Dedifferentiated amniotic fluid mesenchymal stem cell (primary cell): Measurements from ENCODE around the gene OR13C8.
"Not testable (repeated sequence)": the region's sequence is repeated elsewhere in the genome, so short reads cannot be mapped to it uniquely, and the experiment has no call there.

Experiments
- DNase-seq: peaks from one replicate; pipeline ENCODE4 v3.0.0-alpha.2; 2016; ENCODE audit errors: extremely low spot score

Gene OR13C8, protein sequence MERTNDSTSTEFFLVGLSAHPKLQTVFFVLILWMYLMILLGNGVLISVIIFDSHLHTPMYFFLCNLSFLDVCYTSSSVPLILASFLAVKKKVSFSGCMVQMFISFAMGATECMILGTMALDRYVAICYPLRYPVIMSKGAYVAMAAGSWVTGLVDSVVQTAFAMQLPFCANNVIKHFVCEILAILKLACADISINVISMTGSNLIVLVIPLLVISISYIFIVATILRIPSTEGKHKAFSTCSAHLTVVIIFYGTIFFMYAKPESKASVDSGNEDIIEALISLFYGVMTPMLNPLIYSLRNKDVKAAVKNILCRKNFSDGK

DNA sequence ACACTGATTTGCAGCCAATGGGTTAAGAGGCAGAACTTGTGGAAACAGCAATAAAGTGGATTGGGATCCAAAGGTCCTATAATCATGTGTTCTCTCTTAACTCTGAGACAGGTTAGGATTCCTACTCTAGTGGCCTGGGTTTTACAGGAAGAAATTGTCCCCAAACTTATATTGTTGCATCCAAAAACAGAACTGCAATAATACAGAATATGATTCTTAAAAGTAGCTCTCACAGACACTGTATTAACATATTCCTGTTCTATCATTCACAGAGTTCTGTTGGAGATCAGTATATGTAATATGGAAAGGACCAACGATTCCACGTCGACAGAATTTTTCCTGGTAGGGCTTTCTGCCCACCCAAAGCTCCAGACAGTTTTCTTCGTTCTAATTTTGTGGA lies at the start of gene OR13C8:
TSS of gene OR13C8 (plus strand) at position 301 of the 400 bp plus-strand sequence. CDS start at position 301, 0 bp downstream.
- DNase-seq = no peak

DNA sequence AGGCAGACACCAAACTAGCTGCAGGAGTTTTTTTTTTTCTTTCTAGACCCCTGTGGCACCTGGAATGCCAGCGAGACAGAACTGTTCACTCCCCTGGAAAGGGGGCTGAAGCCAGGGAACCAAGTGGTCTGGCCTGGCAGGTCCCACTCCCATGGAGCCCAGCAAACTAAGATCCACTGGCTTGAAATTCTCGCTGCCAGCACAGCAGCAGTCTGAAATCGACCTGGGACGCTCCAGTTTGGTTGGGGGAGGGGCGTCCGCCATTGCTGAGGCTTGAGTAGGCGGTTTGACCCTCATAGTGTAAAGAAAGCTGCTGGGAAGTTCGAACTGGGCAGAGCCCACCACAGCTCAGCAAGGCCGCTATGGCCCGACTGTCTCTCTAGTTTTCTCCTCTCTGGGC lies 48.7 kb upstream of the OR13C8 start:
- not testable (repeated sequence) for DNase-seq

DNA sequence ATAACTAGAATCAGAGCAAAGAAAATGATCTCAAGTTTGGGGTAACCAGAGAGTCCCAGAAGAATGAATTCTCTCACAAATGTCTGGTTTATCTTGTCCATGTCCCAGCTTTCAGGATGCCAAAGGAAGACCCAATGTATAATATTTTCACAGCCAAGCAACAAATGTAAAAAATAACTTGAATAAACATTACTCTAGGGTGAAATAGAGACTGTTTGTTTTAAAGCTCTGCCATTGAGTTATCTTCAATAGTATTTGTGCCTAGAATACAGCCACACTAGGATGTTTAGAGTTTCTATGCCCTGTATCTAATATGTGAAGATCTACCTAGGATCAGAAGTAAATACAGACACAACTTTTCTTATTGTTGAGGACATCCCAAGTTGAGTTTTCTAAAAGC lies 41.9 kb upstream of the OR13C8 start, which contains the start of gene OR13C4:
TSS of gene OR13C4 (minus strand) at position 101 of the 400 bp plus-strand sequence. CDS start at position 101, 0 bp downstream.
- DNase-seq = no peak

DNA sequence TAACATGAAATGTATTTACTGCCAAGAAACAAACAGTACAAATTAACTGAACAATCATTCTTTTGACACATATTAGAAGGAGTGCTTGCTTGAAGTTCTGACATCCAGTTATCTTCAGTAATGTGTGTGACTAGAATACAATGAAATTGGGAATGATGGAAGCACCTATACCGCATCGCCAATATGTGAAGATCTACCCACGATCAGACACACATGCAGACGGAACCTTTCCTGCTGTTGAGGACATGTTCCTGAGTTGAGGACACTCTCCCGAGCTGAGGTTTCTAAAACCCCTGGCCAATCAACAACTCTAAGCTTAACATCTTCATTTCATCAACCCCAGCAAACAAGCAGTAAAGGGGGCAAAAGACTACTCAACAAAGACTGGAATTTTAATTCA lies 32.2 kb upstream of the OR13C8 start, which contains the start of gene OR13C3:
TSS of gene OR13C3 (minus strand) at position 101 of the 400 bp plus-strand sequence. CDS start 133 bp downstream, outside the sequence.
- DNase-seq = no peak

DNA sequence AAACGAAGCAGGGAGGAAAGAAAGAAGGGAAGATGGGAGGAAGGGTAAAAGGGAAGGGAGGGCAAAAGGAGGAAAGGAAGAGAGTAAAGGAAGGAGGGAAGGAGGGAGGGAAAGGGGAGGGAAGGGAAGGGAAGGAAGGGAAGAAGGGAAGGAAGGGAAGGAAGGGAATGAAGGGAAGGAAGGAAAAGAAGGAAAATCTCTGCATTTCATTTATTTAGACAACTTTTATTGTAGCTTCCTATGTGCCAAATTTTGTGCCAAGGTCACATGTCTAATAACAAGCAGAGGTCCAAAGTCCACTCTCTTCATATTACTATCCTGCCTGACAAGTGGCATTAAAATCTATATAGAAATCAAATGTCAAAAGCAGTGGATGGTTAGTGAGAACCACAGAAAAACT lies 29.7 kb upstream of the OR13C8 start:
- no peak for DNase-seq

DNA sequence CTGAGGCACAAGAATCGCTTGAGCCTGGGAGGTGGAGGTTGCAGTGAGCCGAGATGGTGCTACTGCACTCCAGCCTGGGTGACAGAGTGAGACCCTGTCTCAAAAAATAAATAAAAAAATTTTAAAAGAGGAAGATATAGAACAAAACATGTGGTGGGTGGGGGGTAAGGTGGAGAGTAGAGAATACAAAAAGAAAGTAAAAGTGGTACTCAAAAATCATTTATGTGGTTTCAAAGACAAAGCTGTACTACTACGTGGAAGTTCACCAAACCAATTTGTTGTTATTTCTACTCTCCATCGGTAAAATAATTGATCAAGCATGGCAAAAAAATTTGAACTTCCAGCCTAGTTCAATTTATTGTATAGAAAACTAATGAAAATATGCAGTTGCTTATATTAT lies 24.3 kb upstream of the OR13C8 start:
- DNase-seq = no peak

DNA sequence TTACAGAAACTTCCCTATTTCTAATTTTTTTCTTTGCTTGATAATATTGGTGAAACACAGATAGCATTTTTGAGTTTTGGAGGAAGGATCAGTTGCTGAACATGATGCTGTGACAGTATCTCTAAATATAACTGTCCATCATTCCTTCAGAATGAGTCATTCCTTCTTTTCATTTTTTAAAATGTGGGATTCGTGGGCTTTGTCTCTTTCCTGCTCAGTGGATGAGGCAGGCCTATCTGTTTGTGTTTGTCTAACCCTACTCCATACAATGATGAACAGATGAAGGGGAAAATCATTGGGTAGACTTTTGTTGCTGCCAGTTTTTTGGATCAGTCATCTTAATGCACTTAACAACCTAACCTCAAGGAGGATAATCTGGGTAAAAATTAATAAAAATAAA lies 15.7 kb upstream of the OR13C8 start:
- DNase-seq = no peak

DNA sequence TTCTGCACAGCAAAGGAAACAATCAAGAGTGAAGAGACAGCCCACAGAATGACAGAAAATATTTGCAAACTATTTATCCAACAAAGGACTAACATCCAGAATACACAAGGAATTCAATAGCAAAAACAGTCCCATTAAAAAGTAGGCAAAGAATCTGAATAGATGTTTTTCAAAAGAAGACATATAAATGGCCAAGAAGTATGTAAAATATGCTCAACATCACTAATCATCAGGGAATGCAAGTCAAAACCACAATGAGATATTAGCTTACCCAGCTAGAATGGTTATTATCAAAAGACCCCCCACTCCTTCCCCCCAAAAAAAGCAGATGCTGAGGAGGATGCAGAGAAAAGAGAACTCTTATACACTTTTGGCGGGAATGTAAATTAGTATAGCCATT lies 13.4 kb upstream of the OR13C8 start:
- DNase-seq = no peak

DNA sequence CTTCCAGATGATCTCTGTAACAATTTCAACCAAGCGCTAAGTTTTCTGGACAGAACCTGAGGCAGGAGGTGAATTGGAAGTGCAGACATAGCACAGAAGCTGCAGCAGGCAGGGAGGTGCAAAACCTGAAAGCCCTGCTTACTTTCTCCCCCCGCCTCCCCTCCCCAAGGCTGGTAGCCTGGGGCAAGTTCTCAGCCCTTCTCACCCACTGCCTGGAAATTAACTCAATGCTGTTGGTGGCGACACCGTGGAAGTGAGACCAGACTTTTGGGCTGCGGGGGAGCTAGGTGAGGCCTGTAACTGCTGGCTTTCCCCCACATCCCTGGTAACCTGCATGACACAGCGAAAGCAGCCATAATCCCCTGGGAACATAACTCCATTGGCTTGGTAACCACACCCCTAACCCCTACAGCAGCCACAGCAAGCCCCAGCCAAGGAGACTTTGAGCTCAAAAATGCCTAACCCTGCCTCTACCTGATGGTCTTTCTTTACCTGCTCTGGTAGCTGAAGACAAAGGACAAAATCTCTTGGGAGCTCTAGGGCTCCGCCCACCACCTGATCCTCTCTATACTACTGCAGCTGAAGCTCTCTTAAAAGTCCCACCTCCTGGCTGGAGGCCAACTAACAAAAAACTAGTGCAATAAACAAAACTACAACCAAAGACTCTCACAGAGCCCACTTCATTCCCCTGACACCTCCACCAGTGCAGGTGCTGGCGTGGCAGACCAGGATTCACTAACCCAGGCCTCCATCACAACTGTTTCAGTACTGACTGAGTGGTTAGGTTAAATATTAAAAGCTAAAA lies 11.9 kb upstream of the OR13C8 start:
- no peak for DNase-seq

DNA sequence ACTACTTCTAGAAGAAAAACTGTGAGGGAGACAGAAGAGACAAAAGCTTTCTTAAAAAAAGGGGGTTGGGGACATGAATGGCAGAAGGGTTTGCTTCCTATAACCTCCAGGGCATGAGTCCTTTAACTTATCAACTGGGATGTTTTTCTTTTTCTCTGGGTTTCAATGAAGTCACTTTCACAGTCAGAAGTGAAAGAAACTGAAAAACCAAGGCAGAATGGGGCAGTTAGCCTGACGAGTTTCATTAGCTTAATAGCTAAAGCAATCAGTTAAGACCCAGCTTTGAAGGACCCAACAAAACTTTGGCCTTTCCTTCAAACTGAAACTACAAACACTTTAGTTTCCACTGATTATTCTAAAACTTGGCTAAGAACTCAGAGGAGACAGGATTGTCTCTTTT lies 4.6 kb upstream of the OR13C8 start:
- DNase-seq = no peak

DNA sequence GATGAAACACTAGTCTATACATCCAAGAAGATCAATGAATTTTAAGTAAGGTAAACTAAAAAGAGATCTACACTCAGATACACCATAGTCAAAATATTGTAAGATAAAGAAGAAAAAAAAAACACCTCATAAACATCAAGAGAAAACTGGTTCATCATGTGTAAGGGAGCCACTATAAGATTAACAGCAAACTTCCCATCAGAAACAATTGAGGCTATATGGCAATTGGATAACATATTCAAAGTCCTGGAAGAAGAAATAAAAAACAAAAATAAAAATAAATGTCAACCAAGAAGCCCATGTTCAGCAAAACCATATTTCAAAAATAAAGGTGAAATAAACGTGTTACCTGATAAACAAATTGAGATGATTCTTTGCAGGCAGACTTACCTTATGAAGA lies 3.6 kb downstream of the OR13C8 start:
- no peak for DNase-seq

DNA sequence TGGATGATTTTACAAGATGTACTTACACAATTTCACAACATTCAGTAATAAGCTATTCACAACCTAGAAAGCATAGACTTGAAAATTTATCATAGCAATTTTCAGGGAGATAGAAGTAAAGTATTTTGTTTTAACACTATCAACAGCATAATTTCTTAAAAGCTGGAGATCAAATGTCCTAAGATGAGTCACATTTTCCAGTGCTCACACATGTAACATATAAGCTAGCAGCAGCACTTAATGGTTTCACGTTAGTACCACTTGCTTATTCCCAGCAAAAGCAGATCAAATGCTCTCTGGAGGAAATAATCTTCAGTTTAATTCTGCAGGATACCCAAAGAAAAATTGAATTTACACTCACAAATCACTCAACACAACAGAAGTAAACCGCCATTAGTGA lies 6.5 kb downstream of the OR13C8 start:
- no peak for DNase-seq

DNA sequence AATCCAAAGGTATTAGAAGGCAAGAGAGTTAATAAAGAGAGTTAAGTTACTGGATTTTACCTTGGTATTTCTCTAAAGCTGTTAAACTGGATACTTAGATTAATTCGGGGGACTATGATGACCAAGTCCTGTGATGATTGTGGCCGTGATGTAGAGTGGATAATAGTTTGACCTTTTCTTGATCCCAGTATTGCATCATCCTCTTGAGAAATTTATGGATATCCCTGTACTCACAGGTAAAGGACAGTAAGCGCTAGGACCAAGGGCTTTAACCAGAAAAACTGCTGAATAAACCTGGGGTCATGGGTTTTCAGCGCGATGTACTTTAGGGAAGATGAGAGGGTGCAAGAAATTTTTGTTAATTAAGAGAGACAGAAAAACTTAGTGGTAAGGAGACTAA lies 8.3 kb downstream of the OR13C8 start:
- no peak for DNase-seq

DNA sequence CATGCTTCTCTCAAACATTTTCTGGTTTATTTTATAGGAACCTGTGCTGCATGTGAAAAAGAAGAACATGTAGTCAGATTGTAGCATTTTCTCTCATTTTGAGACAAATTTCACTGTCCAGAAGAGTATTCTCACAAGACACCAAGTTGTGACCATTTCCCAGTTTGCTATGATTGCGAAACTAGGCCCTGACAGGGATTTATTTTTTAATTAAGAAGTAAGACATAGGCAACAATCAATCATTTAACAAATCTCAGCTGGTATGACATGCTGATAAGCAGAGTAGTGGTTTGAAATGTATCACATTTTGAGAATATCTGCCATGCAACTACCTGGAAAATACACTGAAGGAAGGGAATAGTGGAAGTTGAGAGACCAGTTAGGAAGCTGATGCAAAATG lies 11.6 kb downstream of the OR13C8 start:
- no peak for DNase-seq

DNA sequence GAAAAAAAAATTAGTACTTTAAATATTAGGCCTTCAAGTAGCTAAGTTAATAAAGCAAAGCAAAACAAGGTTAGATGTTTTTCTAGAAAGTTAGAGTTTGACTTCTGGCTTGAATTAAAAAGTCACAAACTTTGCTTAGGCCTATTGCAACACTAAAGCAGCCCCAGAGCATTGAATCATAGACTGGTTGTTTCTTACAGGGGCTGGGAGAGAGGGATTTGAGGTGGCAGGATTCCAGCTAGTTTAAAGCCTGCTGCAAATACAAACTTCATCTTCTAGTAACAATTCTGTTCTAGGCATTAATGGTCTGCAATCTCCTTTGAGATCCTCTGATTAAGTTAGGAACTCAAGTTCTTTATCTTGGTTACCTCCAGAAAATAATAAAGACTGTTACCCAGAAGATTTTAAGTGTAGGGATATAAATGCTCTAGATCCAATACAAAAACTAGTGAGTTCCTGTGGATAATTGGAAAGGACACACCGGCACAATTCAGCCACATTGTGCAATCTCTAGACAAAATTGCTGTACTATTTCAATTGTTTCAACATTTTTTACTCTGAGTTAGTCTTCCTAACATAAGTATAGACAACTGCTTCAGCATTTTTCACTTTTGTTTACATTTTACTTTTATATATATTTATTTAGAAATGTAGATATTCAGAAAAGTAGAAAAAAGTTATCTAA lies 17.7 kb downstream of the OR13C8 start:
- DNase-seq = peak; percentile 70

DNA sequence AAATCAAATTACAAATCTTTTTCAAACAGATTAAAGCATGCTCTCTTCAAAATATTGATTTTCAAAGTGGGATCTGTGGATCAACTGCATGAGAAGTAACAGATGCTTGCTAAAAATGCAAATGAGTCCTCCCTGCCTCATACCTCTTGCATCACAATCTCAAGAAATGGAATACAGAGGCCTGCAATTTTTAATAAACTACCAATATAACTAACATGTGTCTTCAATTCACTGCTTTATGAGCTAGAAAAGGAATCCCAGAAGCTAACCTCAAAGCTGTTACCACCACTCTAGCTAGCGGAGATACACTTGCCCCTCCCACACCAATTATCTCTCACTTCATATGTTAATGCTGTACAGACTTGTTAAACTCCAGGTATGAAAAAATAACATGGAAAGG lies 20.7 kb downstream of the OR13C8 start:
- DNase-seq = no peak

DNA sequence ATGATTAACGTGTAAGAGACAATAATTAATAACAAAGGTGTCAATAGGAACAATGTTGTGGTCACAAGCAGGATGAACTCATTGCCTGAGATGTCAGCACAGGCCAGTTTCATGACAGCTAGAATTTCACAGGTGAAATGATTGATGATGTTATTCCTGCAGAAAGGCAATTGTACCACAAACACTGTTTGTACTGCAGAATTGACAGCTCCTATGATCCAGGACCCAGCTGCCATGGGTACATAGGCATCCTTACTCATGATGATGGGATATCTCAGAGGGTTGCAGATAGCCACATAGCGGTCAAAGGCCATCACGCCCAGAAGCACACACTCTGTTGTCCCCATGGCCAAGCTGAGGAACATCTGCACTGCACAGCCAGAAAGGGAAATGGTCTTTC lies 29.8 kb downstream of the OR13C8 start:
- DNase-seq = not testable (repeated sequence)

DNA sequence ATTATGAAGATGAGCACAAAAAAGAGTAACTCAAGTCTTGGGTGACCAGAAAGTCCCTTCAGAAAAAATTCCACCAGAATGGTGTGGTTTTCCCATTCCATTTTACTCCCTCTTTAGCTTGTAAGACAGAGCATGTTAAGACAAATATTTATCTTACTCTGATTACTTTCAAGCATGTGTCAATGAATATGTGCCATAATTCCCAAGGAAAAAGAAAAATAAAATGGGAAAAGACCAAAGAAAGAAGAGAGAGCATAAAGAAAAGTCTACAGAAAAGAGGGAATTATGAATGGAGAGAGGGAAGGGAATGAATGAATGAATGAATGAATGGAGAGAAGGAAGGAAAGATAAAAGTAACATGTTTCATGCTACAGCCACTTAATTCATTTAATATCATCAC lies 30.3 kb downstream of the OR13C8 start, which contains the start of gene OR13C5:
TSS of gene OR13C5 (minus strand) at position 101 of the 400 bp plus-strand sequence. CDS start at position 101, 0 bp downstream.
- DNase-seq = not testable (repeated sequence)

DNA sequence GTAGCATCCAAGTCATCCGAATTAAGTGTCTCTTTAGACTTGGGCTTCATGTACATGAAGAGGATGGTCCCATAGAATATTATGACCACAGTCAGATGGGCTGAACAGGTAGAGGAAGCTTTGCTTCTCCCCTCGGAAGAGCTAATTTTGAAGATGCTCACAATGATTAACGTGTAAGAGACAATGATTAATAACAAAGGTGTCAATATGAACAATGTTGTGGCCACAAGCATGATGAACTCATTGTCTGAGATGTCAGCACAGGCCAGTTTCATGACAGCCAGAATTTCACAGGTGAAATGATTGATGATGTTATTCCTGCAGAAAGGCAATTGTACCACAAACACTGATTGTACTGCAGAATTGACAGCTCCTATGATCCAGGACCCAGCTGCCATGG lies 35.8 kb downstream of the OR13C8 start:
- no peak for DNase-seq

DNA sequence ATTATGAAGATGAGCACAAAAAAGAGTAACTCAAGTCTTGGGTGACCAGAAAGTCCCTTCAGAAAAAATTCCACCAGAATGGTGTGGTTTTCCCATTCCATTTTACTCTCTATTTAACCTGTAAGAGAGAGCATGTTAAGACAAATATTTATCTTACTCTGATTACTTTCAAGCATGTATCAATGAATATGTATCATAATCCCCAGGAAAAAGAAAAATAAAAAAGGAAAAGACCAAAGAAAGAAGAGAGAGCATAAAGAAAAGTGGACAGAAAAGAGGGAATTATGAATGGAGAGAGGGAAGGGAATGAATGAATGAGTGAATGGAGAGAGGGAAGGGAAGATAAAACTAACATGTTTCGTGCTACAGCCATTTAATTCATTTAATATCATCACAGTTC lies 36.6 kb downstream of the OR13C8 start, which contains the start of gene OR13C2:
TSS of gene OR13C2 (minus strand) at position 101 of the 400 bp plus-strand sequence. CDS start at position 101, 0 bp downstream.
- DNase-seq = not testable (repeated sequence)

DNA sequence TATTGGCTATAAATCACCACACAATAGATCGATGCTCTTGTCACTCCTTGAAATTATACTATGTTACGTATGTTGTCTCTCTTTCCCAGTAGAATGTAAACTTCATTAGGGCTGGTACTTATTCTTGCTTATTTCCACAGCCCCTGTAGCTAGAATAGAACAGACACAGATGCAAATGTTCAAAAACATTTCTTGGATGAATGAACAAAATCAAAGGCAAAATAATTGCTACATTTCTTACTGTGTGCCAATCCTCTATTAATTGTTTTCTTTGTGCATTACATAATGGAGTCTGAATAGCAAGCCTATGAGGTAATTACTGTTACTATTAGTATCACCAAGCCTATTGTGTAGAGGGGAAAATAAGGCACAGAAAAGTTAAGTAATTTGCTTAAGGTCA lies 37.2 kb downstream of the OR13C8 start:
- no peak for DNase-seq

DNA sequence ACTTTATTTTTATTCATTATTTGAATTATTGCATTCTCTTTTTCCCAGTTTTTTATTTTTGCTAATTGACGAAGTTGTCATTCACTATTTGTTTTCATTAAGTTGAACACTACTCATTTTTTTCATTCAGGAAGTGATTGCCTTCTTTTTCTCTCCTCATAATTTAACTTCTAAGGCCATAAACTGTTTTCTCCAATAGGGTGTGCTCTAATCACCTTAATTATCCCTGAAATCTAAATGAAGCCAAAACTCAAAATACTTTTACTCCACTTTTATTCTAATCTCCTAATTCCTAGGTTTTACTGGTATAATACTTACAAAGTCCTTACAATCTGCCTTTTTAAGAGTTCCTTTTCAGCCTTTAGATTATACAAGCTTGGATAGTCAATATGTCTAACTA lies 39.4 kb downstream of the OR13C8 start:
- no peak for DNase-seq
